HEK293T (cell line): ENCODE measurements around the gene FRA10AC1.

ENCODE experiments used
- CTCF ChIA-PET: fragments of 350-600 bp; formaldehyde crosslinking; extraction: SDS; loops from one replicate; lab custom pipeline; 2021; ENCODE audit warnings: antibody characterized with exemption, inconsistent platforms; lab: Yijun Ruan, JAX
- POLR2A ChIA-PET: fragments of 350-600 bp; formaldehyde crosslinking; extraction: SDS; loops from one replicate; lab custom pipeline; 2020; ENCODE audit warnings: antibody characterized with exemption, inconsistent platforms; lab: Yijun Ruan, JAX
- DNase-seq: peaks from one replicate; pipeline ENCODE4 v3.0.0; 2012; ENCODE audit warnings: mixed read lengths; ENCODE audit errors: extremely low spot score
- ARNT ChIP-seq: fragments of 450-650 bp; IDR thresholded peaks from 2 replicates; pipeline ENCODE4 v1.6.1; 2017; ENCODE audit warnings: mild to moderate bottlenecking
- BHLHE40 ChIP-seq: fragments of 450-650 bp; IDR thresholded peaks from 2 replicates; pipeline ENCODE4 v1.6.1; 2016; ENCODE audit warnings: mild to moderate bottlenecking, moderate library complexity, borderline replicate concordance
- CTBP1 ChIP-seq: fragments of 450-650 bp; IDR thresholded peaks from 2 replicates; pipeline ENCODE4 v1.6.1; 2016; ENCODE audit warnings: borderline replicate concordance
- ELF4 ChIP-seq: fragments of 450-650 bp; IDR thresholded peaks from 2 replicates; pipeline ENCODE4 v1.6.1; 2017; ENCODE audit warnings: antibody characterized with exemption
- FOXA1 ChIP-seq: fragments of 450-650 bp; IDR thresholded peaks from 2 replicates; pipeline ENCODE4 v1.6.1; 2016; ENCODE audit warnings: mild to moderate bottlenecking
- FOXK2 ChIP-seq: fragments of 450-650 bp; IDR thresholded peaks from 2 replicates; pipeline ENCODE4 v1.6.1; 2016; ENCODE audit warnings: mild to moderate bottlenecking
- FOXM1 ChIP-seq: fragments of 450-650 bp; IDR thresholded peaks from 2 replicates; pipeline ENCODE4 v1.6.1; 2017; ENCODE audit warnings: mild to moderate bottlenecking, borderline replicate concordance
- HDGF ChIP-seq: fragments of 450-650 bp; IDR thresholded peaks from 2 replicates; pipeline ENCODE4 v1.6.1; 2017; ENCODE audit warnings: antibody characterized with exemption, borderline replicate concordance
- L3MBTL2 ChIP-seq: fragments of 450-650 bp; conservative IDR thresholded peaks from 2 replicates; pipeline ENCODE4 v1.6.1; 2016; ENCODE audit warnings: mild to moderate bottlenecking
- NFRKB ChIP-seq: fragments of 450-650 bp; IDR thresholded peaks from 2 replicates; pipeline ENCODE4 v1.6.1; 2016; ENCODE audit warnings: mild to moderate bottlenecking, moderate library complexity
- SP1 ChIP-seq: fragments of 450-650 bp; IDR thresholded peaks from 2 replicates; pipeline ENCODE4 v1.6.1; 2017
- SUZ12 ChIP-seq: fragments of 450-650 bp; IDR thresholded peaks from 2 replicates; pipeline ENCODE4 v1.6.1; 2016; ENCODE audit warnings: mild to moderate bottlenecking
- TARDBP ChIP-seq: fragments of 450-650 bp; IDR thresholded peaks from 2 replicates; pipeline ENCODE4 v1.6.1; 2016
- TF ChIP-seq, protein P1 (sequence below): fragments of 450-650 bp; IDR thresholded peaks from 2 replicates; pipeline ENCODE4 v1.6.1; 2016

FRA10AC1 gene

DNA sequence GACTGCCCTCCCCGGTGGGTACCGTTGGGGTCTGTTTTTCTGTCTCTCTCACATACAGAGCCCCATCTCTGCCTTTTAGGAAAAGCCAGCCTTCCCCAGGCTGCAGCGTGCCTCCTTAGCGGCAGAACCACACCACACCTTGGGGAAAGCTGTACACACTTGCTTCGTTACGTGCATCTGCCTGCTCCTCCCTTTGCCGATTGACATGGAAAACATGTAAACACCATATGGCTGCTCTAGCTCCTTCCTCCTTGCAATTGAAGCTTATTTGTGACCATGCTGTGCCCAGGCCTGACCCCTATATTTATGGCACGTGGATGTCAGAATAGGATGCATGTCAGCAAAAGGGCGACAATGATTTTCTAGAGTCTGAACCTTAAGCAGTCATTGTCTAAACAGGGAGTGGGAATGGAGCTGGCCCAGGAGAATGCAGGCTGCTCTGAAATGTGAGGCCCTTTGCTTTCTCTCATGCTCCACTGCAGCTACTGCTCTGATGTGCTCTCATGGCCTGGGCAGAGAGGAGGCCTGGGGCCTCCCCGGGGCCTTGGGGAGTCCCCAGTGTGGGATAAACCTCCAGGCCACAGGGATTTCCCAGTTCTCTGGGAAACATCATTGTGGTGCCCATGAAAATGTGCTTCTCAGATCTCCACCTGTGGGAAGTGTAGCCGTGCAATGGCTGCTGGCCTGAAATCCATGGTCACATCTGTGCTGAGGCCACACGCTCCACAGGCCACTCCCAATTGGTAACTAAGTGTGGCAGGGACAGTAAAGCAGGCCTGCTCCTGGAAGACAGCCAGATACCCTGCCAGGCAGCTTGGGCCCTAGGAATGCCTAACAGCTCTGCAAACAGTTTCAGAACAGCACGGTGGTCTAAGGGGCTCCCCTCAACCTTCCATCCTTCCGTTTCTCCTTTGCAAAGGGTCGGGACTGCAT lies 71.5 kb downstream of the FRA10AC1 start:
- ChIA-PET POLR2A (no interaction called here), CTCF (no interaction called here)
- TF ChIP-seq TARDBP, result no peak
- TF ChIP-seq SP1, result no peak
- no peak for TF ChIP-seq HDGF
- TF ChIP-seq SUZ12, result no peak
- TF ChIP-seq BHLHE40, result no peak
- TF ChIP-seq NFRKB, result no peak
- no peak for TF ChIP-seq ELF4
- no peak for TF ChIP-seq FOXA1
- TF ChIP-seq, protein P1, sequence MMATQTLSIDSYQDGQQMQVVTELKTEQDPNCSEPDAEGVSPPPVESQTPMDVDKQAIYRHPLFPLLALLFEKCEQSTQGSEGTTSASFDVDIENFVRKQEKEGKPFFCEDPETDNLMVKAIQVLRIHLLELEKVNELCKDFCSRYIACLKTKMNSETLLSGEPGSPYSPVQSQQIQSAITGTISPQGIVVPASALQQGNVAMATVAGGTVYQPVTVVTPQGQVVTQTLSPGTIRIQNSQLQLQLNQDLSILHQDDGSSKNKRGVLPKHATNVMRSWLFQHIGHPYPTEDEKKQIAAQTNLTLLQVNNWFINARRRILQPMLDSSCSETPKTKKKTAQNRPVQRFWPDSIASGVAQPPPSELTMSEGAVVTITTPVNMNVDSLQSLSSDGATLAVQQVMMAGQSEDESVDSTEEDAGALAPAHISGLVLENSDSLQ, result no peak
- no peak for DNase-seq

GRCh38 chr10:93629647-93630305 lies 72.6 kb downstream of the FRA10AC1 start:
- POLR2A ChIA-PET, result no interaction called here
- no peak for TF ChIP-seq BHLHE40
- CTCF ChIA-PET, result no interaction called here
- DNase-seq, result no peak

- ChIA-PET CTCF (no interaction called here), POLR2A (no interaction called here)
- no peak for TF ChIP-seq NFRKB
- TF ChIP-seq FOXK2, result no peak
- no peak for DNase-seq
Observed at GRCh38 chr10:93628858-93629257, 73.5 kb downstream of the FRA10AC1 start.

GRCh38 chr10:93622942-93623341 lies 79.5 kb downstream of the FRA10AC1 start:
- ChIA-PET POLR2A (no interaction called here), CTCF (interaction anchor here (0.6 kb wide), 1 partner anchor 9 kb away, joined by 3 read pairs; no protein-coding TSS in a partner anchor)
- no peak for DNase-seq
- TF ChIP-seq CTBP1 (no peak), BHLHE40 (no peak), HDGF (no peak), SP1 (no peak), ELF4 (no peak), NFRKB (no peak), L3MBTL2 (no peak), SUZ12 (no peak), FOXK2 (no peak)

GRCh38 chr10:93620925-93621324 lies 81.5 kb downstream of the FRA10AC1 start:
- POLR2A ChIA-PET, result no interaction called here
- CTCF ChIA-PET, result no interaction called here
- no peak for TF ChIP-seq FOXM1
- TF ChIP-seq FOXA1, result no peak
- TF ChIP-seq ARNT, result no peak
- no peak for TF ChIP-seq SUZ12
- no peak for TF ChIP-seq FOXK2
- TF ChIP-seq CTBP1, result no peak
- TF ChIP-seq NFRKB, result no peak
- no peak for DNase-seq
